ENCODE data around the gene CCDC154.

CCDC154 gene

GRCh38 chr16:1414532-1415260 lies 29.7 kb downstream of the CCDC154 start, which contains the start of gene UNKL:
UNKL (minus strand) TSS chr16:1414704; CDS start chr16:1414691, 13 bp downstream.
- DNase-seq: peak in 1 of 2 experiments; percentile 2

DNA sequence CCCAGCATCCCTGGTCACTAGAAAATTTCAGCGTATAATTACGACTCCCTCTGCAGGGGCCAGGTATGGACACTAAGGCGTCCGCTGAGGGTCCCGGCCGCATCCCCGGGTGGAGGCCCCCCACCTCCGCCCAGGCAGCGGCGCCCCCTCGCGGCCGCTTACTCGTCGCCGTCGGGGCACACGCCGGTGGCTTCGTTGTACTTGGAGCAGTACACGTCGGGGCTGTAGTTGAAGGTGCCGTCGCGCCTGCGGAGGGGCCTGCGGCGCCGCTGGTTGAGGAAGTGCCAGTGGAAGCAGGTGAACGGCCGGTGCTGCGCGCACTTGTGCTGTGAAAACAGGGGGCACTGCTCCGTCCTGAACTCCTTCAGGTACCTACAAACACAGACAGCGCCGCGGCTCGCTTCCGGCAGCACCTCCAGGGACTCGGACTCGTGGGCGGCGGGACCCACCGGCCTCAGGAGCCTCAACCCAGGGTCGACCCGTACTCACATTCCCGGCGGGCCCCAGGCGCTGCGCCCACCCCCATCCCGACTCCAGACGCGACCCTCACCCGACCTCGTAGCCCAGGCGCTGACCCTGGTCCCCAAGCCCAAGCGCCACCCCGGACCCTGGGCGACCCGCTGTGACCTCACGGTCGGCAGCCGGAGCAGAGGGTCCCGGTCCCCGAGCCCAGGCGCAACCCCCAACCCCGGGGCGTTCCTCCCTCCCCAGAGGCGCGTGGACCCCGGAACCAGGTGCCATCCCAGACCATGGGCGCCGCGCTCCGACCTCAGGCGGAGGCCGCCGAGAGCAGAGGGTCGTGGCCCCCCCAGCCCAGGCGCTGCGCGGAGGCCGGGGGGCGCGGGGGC lies 30.4 kb downstream of the CCDC154 start:
- peak in 1 of 2 experiments; percentile 42 for DNase-seq

- DNase-seq: no peak
Observed at GRCh38 chr16:1412847-1413246, 31.5 kb downstream of the CCDC154 start.

GRCh38 chr16:1408171-1408837 lies 36.1 kb downstream of the CCDC154 start:
- DNase-seq: peak in 1 of 2 experiments; percentile 69

- no peak for DNase-seq
Observed at GRCh38 chr16:1407753-1408152, 36.6 kb downstream of the CCDC154 start.

DNA sequence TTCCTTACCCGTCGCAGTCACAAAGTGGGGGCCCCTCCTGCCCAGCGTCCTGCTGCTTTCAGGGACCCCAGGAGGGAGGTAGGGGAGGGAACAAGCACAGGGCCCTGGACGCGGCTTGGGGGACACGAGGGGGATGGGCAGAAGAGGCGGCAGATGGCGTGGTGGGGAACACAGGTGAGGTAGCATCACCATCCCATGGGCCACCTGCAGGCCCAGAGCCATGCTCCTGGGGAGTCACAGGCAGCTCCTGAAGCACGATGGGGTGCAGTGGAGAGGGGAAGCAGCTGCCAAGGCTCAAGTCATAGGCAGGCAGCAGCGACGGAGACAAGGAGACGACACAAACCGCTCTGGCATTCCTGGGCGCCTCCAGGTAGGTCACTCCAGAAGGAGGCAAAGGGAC lies 40.6 kb downstream of the CCDC154 start:
- DNase-seq: no peak

DNA sequence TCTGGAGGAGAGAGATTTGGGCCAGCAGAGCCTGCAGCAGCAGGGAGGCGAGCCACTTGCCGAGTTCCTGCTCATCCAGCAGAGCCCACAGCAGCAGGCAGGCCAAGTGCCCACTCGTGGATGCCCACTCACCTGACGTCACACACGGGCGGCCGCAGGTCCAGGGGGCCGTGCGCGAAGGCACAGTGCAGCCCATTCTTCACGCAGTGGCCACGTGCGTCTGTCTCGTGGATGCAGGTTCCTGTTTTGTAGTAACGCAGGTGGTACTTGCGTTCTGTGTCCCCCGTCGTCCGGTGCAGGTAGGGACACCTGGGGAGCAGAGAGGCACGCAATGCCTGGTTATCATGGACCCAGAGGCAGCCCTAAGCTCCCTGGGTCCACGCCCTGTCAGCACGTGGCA lies 41.3 kb downstream of the CCDC154 start:
- DNase-seq: no peak

GRCh38 chr16:1401758-1402154 lies 42.6 kb downstream of the CCDC154 start:
- no peak for DNase-seq

DNA sequence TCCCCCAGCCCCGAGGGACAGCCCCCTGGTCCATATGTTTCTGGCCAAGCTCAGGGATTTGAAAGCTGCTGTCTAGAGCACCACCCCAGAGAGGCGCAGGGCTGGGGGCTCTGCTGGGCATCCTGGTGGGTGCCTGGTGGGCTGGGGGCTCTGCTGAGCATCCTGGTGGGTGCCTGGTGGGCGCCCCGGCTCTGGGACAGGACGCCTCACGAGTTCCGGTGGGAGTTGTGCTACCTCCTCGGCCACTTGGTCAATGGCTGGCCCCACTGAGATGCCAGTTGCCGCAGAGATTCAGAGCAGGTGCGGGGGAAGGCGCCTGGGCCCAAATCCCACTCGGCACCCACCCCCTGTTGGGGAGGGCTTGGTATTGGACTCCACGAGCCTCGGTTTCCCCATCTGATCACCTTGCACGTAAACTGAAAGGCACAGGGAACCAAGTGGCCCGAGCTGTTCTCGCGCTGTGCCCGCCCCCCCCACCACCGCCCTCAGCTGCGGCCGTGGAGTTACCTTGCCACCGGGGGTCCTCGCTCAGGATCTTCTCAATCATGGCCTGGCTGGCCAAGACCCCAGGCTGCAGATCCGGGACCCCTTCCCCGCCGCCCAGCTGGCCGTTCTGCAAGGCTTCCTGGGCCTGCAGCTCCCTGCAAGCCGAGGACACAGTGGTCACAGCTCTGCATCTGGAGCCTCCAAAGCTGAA lies 43.1 kb downstream of the CCDC154 start:
- no peak for DNase-seq

DNA sequence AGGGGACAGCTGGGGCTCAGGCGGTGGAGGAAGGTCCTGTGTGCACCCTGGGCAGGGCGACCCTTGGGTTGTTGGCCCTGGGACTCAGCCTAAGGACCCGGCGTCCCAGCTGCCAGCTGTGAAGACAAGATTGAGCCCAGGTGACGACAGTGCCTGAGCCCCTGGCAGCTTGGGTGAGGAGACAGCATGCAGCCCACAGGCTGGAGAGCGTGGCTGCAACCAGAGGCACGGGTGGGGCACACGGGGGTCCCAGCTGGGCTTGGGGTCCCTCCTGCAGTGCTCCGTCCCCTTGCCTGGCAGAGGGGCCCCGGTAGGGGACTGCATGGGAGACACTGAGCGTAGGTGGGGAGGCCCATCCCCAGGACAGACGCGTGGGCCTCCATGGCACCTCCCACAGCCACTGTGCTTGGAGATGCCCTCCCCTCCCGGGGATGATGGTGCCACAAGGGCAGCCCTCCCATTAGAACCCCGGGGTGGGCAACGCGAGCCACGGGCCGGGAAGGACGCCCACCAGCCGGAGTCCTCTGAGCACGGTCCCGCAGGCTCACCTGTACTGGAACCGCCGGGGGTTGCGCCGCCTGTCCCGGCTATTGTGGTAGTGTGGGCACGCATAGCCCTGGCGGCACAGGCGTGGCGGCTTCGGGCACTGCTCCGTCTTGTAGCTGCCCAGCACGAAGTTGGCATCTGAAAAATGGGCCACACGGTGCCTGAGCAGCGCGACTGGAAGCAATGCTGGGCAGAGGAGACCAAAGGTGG lies 45.4 kb downstream of the CCDC154 start:
- no peak for DNase-seq

DNA sequence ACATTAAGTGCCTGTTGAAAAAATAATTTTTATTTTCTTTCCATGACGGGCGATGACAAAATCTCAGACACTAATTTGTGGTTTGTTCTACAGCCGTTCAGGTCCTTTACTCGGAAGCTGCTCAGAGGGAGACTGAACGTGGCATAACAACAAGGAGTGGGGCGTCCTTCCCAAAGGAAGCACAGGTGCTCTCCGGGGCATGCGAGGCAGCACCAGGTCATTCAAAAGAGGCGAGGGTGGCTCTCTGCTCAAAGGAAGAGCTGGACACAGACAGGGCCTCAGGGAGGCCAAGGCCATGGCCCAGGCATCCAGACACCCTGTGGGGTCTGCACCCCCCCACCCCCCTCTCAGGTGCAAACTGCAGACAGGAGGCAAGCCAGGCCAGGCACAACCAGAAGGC lies 46.0 kb downstream of the CCDC154 start:
- DNase-seq: no peak

DNA sequence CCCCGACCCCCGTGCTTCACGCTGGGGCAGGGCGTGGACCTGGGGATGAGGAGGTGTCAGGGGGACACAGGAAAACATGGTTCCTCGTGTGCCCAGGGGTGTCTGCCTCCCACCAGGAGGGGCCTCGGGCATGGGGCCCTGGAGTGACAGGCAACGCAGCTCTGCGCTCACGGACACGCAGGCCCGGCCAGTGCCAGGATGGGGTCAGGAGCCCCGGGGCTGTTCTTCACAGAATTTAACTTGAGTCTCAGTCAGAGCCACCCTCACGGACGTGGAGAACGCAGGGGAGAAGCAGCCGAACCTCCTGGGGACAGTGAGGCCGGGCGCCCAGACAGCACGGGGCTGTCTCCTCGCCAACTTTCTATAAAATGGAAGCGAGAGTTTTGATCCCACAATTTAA lies 46.6 kb downstream of the CCDC154 start:
- no peak for DNase-seq

- DNase-seq: no peak
Observed at GRCh38 chr16:1395444-1396031, 48.8 kb downstream of the CCDC154 start.

DNA sequence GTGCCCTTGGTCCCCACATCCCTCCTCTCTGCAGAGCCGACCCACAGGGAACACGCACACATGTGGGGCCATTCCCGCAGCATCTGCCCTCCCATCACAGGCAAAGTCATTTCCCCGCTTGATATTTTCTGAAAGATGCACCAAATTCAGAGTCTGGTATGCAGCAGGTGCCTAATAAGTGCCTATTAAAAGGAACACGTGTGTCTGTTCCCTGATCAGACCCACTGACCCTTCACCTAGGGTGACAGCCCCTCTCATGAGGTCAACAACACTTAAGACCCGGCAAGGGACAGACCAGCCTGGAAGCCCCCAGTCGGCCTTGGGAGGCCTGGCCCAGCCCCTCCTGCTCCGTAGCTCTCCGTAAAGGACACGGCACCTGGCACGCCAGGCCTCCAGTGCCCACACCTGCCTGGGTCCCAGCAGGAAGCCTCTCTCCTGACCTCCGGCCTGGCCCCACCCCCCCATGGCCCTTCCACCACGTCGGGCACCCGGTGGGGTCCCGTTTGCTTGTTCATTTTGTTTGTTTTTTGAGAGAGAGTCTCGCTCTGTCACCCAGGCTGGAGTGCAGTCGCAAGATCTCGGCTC lies 49.9 kb downstream of the CCDC154 start:
- DNase-seq: no peak

DNA sequence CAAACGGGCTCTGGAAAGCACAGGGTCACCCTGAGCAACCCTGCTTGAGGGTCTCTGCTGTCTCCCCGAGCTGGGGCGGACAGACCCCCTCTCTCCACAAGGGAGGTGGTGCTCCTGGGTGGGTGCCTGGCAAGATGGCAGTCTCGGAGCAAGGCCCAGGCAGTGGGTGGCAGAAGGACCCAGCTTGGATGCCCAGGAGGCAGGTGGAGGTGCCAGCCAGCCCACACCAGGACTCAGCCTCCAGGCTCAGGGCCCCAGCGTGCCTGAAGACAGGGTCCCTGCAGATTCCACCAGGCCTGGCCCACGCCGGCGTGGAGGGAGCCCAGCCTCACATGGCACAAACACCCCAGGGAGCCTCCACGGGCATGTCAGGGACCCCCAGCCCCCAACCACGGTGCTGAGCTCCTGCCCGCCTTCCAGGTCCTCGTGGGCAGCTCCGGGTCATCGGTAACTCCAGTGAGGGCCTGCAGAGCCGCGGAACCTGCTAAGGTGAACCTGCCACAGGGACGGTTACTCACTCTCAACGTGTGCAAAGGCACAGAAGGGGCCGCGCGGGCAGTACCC lies 50.7 kb downstream of the CCDC154 start:
- no peak for DNase-seq

- DNase-seq: no peak
Observed at GRCh38 chr16:1392826-1393225, 51.5 kb downstream of the CCDC154 start.

DNA sequence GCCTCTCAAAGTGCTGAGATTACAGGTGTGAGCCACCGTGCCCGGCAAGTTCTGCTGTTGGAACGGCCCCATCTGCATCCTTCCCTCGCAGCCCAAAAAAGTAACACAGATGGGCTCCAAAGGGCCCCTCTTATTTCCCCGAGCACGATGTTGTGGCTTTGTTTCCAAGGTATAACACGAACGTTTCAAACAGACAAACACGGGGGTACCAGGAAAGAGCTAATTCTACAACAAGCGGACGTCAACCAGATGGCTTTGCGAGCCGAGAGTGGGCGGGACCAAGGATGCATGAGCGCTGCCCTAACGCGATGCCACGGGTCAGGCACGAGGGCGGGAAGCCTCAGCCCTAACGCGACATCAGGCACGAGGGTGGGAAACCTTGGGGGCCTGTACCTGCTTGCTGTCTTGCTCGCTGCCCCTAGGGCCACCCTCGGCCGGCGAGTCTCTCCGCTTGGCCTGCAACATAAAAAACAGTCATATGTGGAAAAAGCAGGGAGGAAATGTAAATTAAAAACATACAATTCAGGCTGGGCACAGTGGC lies 54.0 kb downstream of the CCDC154 start:
- DNase-seq: no peak

- DNase-seq: no peak
Observed at GRCh38 chr16:1389762-1390161, 54.6 kb downstream of the CCDC154 start.

DNA sequence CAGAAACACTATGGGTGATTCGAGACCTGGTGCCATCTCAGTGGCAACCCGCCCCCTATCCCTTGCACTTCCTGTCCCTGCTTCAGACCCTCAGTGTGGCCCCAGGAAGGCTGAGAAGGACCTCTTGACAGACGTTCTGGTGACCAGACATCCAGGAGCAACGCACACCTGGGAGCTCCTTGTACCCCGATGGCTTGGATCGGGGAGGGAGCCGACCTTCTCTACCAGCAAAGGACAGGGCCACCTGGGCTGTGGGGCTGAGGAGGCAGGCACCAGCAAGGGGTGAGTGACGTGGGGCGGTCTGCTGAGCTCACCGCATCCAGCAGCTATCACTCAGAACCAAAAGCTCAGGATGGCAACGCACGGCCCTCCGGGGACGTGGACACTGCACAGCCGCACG lies 57.0 kb downstream of the CCDC154 start:
- DNase-seq: no peak

DNA sequence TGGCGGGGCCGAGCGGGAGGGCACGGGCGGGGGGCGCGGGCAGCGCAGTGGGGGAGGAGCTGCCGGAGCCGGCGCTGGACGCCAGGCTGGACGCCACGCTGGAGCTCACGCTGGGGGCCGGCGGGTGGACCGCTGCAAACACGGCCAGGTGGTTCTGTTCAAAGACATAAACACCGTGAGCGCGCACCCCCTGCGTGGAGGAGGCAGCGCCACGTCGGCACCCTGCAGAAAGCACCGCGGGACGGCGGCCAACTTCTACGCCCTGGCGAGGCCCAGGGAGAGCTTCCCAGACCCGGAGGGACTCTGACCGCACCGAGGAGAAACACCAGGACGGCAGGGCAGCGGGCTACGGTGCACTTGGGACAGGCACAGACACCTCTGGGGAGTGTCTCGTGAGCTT lies 59.1 kb downstream of the CCDC154 start:
- DNase-seq: no peak

All from SW 1271 (cell line).